Stimulated activated naive B cell treated with anti-CD40 and anti-IgM and Interleukin-4, amounts not matched to agents 10 μg/mL and 1 μg/mL and 100 μg/mL, for 72 hours (primary cell): ENCODE results near the gene CD99.

Source experiments
- ATAC-seq, 2 donors: fragments of 150-1000 bp; cut with Tn5 transposase; replicated peaks; 2 replicates each; pipeline ENCODE4 v1.10.0; 2021; ENCODE audit warnings: moderate library complexity in 1 of 2
- DNase-seq: peaks from one replicate; pipeline ENCODE4 v3.0.0; 2021
- H3K27ac Mint-ChIP-seq: one replicate; pipeline ENCODE4 v1.8.0; 2022; ENCODE audit warnings: mild to moderate bottlenecking, mixed read lengths
- H3K27me3 Mint-ChIP-seq, 2 donors: one replicate each; pipeline ENCODE4 v1.8.0; 2022; ENCODE audit warnings: mixed read lengths in 2 of 2
- H3K36me3 Mint-ChIP-seq, 2 donors: one replicate each; pipeline ENCODE4 v1.8.0; 2022; ENCODE audit warnings: mixed read lengths in 2 of 2, mild to moderate bottlenecking in 1 of 2
- H3K4me1 Mint-ChIP-seq, 2 donors: one replicate each; pipeline ENCODE4 v1.8.0; 2022; ENCODE audit warnings: mixed read lengths in 2 of 2, mild to moderate bottlenecking in 1 of 2
- H3K4me3 Mint-ChIP-seq, 2 donors: one replicate each; pipeline ENCODE4 v1.8.0; 2022; ENCODE audit warnings: mild to moderate bottlenecking in 2 of 2, mixed read lengths in 2 of 2, moderate library complexity in 1 of 2
- H3K9me3 Mint-ChIP-seq, 2 donors: one replicate each; pipeline ENCODE4 v1.8.0; 2022; ENCODE audit warnings: mixed read lengths in 2 of 2, mild to moderate bottlenecking in 1 of 2

The CD99 gene

DNA sequence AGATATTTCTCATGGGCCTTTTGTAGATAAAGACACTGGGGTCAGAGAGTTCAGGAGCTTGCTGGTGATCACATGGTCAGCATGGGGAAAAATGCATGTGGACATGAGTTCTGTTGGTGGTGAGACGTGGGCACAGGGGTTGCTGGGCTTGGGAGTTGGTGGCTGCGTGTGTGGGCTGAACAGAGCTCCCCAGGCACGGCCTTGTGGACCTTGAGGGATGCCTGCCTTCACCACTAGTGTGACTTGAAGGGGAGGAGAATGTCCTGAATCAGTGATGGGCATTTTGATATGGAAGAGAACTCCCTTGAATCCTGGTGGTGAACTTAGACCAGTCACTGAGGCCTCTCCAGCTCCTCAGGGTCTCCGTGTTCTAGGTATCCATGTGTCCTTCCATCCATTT lies 8.9 kb downstream of the CD99 start:
- ATAC-seq (no peak), DNase-seq (no peak)
- peaks cover 7 to 11% of the 10 kb centered on the region in 2 donors for H3K9me3 Mint-ChIP-seq
- peaks cover 15 to 29% of the 10 kb centered on the region in 2 donors for H3K36me3 Mint-ChIP-seq
- H3K4me1 Mint-ChIP-seq = peaks cover 59 to 87% of the 10 kb centered on the region in 2 donors
- peak overlapping the region in 1 of 2 donors; percentile 5 for H3K4me3 Mint-ChIP-seq
- H3K27me3 Mint-ChIP-seq = no peaks in the 10 kb centered on the region
- no peak overlapping the region for H3K27ac Mint-ChIP-seq

- Mint-ChIP-seq H3K9me3 (peaks cover 7 to 11% of the 10 kb centered on the region in 2 donors), H3K36me3 (peaks cover 15 to 29% of the 10 kb centered on the region in 2 donors), H3K4me3 (no peak overlapping the region), H3K27ac (no peak overlapping the region), H3K27me3 (no peaks in the 10 kb centered on the region), H3K4me1 (peaks cover 58 to 85% of the 10 kb centered on the region in 2 donors)
- DNase-seq (no peak), ATAC-seq (no peak)
Observed at GRCh38 chrX:2700405-2701320, 9.6 kb downstream of the CD99 start.

DNA sequence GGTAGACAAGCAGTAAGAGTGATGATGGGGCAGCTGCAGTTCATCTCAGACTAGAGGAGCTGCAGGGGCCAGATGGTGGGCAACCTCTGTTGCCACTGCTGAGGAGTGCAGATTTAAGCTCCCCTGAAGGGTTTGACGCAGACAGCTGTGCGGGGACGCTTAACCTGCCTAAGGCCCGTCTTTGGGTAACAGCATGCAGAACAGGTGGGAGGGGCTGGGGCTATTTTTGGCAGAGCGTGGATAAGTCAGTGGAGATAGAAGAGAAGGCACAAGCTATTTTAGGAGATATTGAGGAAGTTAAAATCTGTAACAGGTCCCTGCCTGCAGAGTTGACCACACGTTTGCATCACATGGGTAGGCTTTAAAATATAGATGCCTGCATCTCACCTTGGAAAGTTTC lies 10.5 kb downstream of the CD99 start:
- Mint-ChIP-seq H3K27me3 (no peaks in the 10 kb centered on the region), H3K27ac (peak overlapping the region; percentile 68), H3K9me3 (peaks cover 7% of the 10 kb centered on the region in 2 donors), H3K36me3 (peaks cover 11 to 25% of the 10 kb centered on the region in 2 donors), H3K4me1 (peaks cover 49 to 80% of the 10 kb centered on the region in 2 donors), H3K4me3 (peak overlapping the region; percentile 58 to 68)
- no peak for DNase-seq
- peak; percentile 39 to 48 for ATAC-seq

DNA sequence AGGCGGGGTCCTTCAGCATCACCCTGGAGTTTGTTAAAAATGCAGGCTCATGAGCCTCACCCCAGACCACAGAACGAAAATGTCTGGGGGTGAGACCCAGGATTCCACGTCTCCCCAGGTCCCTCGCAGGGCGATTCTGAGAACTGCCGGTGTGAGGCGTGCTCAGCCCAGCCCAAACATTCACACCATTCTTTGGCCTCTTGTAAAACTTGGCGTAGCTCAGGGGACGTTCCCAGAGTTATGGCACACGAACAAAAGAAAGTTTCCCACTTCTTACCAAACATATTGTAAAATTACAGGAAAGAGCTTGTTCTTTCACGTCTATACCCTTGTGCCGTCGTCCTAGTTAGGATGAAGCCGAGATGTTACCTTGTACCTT lies 12.9 kb downstream of the CD99 start:
- Mint-ChIP-seq H3K4me1 (peaks cover 50 to 80% of the 10 kb centered on the region in 2 donors), H3K27me3 (no peaks in the 10 kb centered on the region), H3K36me3 (peaks cover 10 to 19% of the 10 kb centered on the region in 2 donors), H3K4me3 (no peak overlapping the region), H3K9me3 (peaks cover 7% of the 10 kb centered on the region in 2 donors), H3K27ac (no peak overlapping the region)
- no peak for DNase-seq
- no peak for ATAC-seq

DNA sequence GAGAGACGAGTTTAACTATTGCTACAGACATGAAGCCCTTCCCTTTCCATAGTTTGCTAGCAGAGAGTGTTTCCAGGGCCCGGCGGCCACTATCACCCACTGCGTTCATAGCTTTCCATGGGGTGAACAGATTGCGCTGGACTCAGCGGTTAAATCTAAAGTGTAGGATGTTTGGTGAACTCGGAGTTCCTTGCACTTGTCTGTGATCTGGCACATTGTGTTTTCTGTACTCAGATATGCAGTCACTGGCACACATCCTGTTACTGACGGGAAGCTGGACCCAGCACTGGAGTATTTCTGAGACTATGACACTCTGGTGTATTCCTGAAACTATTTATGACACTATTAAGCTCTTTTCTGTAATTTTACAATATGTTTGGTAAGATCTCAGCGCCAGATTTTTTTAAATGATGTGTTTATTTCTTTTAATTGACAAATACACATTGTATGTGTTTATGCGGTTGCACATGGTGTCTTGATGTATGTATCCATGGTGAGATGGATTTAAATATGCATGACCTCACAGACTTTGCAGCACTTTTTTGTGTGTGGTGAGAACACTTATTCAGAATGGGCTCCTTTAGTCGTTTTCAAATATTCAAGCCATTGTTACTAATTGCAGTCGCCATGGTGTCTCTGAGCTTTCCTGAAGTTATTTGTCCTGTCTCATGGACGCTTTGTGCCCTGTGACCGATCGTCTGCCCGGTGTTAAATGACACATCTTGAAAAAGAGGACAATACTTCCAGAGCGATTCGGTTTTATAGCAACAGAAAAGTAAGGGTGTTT lies 14.1 kb downstream of the CD99 start:
- H3K36me3 Mint-ChIP-seq = peaks cover 4 to 12% of the 10 kb centered on the region in 2 donors
- H3K4me3 Mint-ChIP-seq = no peak overlapping the region
- no peak overlapping the region for H3K27ac Mint-ChIP-seq
- peaks cover 6% of the 10 kb centered on the region in 2 donors for H3K9me3 Mint-ChIP-seq
- ATAC-seq = no peak
- DNase-seq = no peak
- H3K4me1 Mint-ChIP-seq = peaks cover 54 to 80% of the 10 kb centered on the region in 2 donors
- no peaks in the 10 kb centered on the region for H3K27me3 Mint-ChIP-seq

GRCh38 chrX:2707334-2707760 lies 16.3 kb downstream of the CD99 start:
- DNase-seq (peak; percentile 75), ATAC-seq (peak; percentile 89 to 93)
- H3K27ac Mint-ChIP-seq = peak overlapping the region; percentile 91
- peak overlapping the region; percentile 47 to 68 for H3K4me3 Mint-ChIP-seq
- H3K36me3 Mint-ChIP-seq = peaks cover 0 to 4% of the 10 kb centered on the region in 2 donors
- H3K27me3 Mint-ChIP-seq = no peaks in the 10 kb centered on the region
- H3K4me1 Mint-ChIP-seq = peaks cover 37 to 66% of the 10 kb centered on the region in 2 donors
- no peaks in the 10 kb centered on the region for H3K9me3 Mint-ChIP-seq

GRCh38 chrX:2708021-2708420 lies 16.9 kb downstream of the CD99 start:
- DNase-seq (no peak), ATAC-seq (no peak)
- Mint-ChIP-seq H3K27me3 (no peaks in the 10 kb centered on the region), H3K27ac (peak overlapping the region; percentile 91), H3K9me3 (no peaks in the 10 kb centered on the region), H3K36me3 (peaks cover 0 to 4% of the 10 kb centered on the region in 2 donors), H3K4me3 (peak overlapping the region in 1 of 2 donors; percentile 47), H3K4me1 (peaks cover 37 to 59% of the 10 kb centered on the region in 2 donors)

- DNase-seq = no peak
- peaks cover 38 to 59% of the 10 kb centered on the region in 2 donors for H3K4me1 Mint-ChIP-seq
- ATAC-seq = peak; percentile 30 to 31
- H3K9me3 Mint-ChIP-seq = no peaks in the 10 kb centered on the region
- peak overlapping the region; percentile 91 for H3K27ac Mint-ChIP-seq
- H3K4me3 Mint-ChIP-seq = peak overlapping the region; percentile 23 to 47
- H3K36me3 Mint-ChIP-seq = peaks cover 0 to 4% of the 10 kb centered on the region in 2 donors
- no peaks in the 10 kb centered on the region for H3K27me3 Mint-ChIP-seq
Observed at GRCh38 chrX:2708592-2709188, 17.6 kb downstream of the CD99 start.

DNA sequence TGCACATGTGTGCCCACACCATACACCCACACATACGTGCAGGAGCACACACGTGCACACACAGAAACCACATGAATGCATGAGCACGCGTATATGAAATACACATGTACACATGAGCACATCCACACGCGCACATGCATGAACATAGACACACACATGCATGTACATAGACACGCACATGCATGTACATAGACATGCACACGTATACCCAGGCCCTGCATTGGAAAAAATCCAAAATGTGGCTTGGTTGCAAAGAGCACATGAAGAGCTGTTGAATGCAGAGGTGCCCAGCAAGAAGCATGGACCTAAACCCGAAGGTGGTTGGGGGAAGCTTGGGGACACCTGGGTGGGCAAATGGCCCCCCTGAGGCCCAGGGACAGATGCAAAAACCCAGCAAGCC lies 18.5 kb downstream of the CD99 start:
- peaks cover 39 to 60% of the 10 kb centered on the region in 2 donors for H3K4me1 Mint-ChIP-seq

DNA sequence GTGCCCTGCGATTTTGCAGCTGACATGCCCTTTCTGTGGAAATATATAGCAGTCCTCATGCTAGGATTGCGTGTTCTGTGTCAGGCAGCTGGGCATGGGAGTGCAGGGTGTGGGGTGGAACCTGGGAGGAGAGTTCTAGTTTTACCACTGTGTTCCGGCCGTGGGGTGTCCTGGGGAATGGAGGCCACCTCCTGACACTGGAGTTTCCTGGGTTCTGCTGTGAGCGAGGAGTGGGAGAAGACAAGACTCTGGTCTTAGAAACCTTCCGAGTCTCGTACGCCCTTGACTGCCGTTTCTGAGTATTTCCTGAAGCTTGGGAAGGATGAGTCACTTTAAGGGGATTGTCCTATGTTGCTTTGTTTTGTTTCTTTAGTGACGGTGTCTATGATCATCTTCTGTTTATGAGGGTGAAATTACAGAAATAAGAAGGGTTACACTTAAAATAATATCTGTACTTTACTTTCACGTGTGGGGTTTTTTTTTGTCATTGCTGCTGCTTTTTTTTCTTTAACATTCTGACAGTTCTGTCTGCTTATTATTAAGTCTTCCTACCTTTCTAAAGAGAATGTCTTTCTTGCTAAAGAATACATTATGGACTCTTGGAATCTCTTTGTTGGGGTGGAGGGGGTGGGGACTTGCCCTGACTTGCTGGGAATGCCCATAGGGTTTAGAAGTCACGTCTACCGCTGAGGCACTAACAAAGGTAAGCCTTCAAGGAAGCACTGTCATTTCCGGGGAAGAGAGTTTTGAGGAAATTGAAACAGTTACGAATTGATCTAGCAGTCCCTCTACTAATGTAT lies 19.1 kb downstream of the CD99 start:
- ATAC-seq = peak; percentile 36 to 48
- no peaks in the 10 kb centered on the region for H3K9me3 Mint-ChIP-seq
- no peak for DNase-seq

More for the DNA sequence above, 18.5 kb downstream of the CD99 start:
- peaks cover 0 to 4% of the 10 kb centered on the region in 2 donors for H3K36me3 Mint-ChIP-seq
- peak overlapping the region; percentile 33 to 71 for H3K4me3 Mint-ChIP-seq
- H3K27ac Mint-ChIP-seq = no peak overlapping the region
- no peak for ATAC-seq
- no peaks in the 10 kb centered on the region for H3K9me3 Mint-ChIP-seq
- no peak for DNase-seq
- no peaks in the 10 kb centered on the region for H3K27me3 Mint-ChIP-seq

GRCh38 chrX:2711441-2711840 lies 20.3 kb downstream of the CD99 start:
- Mint-ChIP-seq H3K36me3 (peaks cover 8 to 18% of the 10 kb centered on the region in 2 donors), H3K4me1 (peaks cover 46 to 62% of the 10 kb centered on the region in 2 donors), H3K27me3 (no peaks in the 10 kb centered on the region), H3K9me3 (no peaks in the 10 kb centered on the region), H3K27ac (no peak overlapping the region), H3K4me3 (no peak overlapping the region)
- ATAC-seq = no peak
- no peak for DNase-seq

More for the DNA sequence above, 19.1 kb downstream of the CD99 start:
- Mint-ChIP-seq H3K27me3 (no peaks in the 10 kb centered on the region), H3K27ac (peak overlapping the region; percentile 89), H3K4me1 (peaks cover 44 to 60% of the 10 kb centered on the region in 2 donors), H3K36me3 (peaks cover 4 to 8% of the 10 kb centered on the region in 2 donors), H3K4me3 (peak overlapping the region; percentile 52 to 71)

- Mint-ChIP-seq H3K4me3 (no peak overlapping the region), H3K36me3 (peaks cover 13 to 24% of the 10 kb centered on the region in 2 donors), H3K27me3 (no peaks in the 10 kb centered on the region), H3K9me3 (no peaks in the 10 kb centered on the region), H3K27ac (no peak overlapping the region), H3K4me1 (peaks cover 39 to 59% of the 10 kb centered on the region in 2 donors)
- ATAC-seq (no peak), DNase-seq (no peak)
Observed at GRCh38 chrX:2712428-2712827, 21.3 kb downstream of the CD99 start.
